ENCODE results near the gene TMEM205. TPM values are rescaled to one million over a fixed set of nuclear protein-coding genes. Genes with fewer than 3 reads are reported as not detected.

The TMEM205 gene
- total RNA-seq, 2 experiments from 2014 or later = 39.9 to 58.9 TPM

- Histone ChIP-seq H2AFZ (ENCODE audit: low read length) (no peak overlapping the region), H4K20me1 (ENCODE audit: insufficient read depth, low read length) (no peaks in the 10 kb centered on the region), H3K79me2 (ENCODE audit: insufficient read depth, low read depth, low read length) (no peaks in the 10 kb centered on the region), H3K4me1 (ENCODE audit: insufficient read depth, low read length, poor library complexity, severe bottlenecking) (no peaks in the 10 kb centered on the region), H3K4me3 (ENCODE audit: low read depth, low read length, poor library complexity, severe bottlenecking) (no peak overlapping the region), H3K36me3 (ENCODE audit: insufficient read depth, low read length) (no peaks in the 10 kb centered on the region), H3K9me3 (ENCODE audit: low read length) (no peaks in the 10 kb centered on the region), H3K9me2 (ENCODE audit: insufficient read depth, low read length) (no peaks in the 10 kb centered on the region), H3K4me2 (ENCODE audit: low read length) (no peak overlapping the region), H3K27ac (ENCODE audit: low read depth, low read length, poor library complexity, severe bottlenecking) (no peak overlapping the region)
- no TSS peak for BruUV-seq (replicated peaks)
- ChIA-PET CTCF (ENCODE audit: unreplicated experiment) (no interaction called here), POLR2A (interaction anchor here (0.7 kb wide), 1 partner anchor 42 kb away, joined by 5 read pairs; no protein-coding TSS in a partner anchor)
- no peak for DNase-seq (ENCODE audit: low spot score)
- no peak for TF ChIP-seq EZH2phosphoT487 (IDR thresholded peaks at IDR 0.05; ENCODE audit: borderline replicate concordance, low read depth, low read length)
- TF ChIP-seq CTCF (conservative IDR thresholded peaks at IDR 0.05; ENCODE audit: low read length) = no peak
- intact Hi-C loops (cut with micrococcal nuclease; ENCODE audit: unreplicated experiment) = no loop called here
Observed at GRCh38 chr19:11332822-11333221, 13.2 kb downstream of the TMEM205 start.

- TF ChIP-seq CTCF (conservative IDR thresholded peaks at IDR 0.05; ENCODE audit: low read length) (no peak), EZH2phosphoT487 (IDR thresholded peaks at IDR 0.05; ENCODE audit: borderline replicate concordance, low read depth, low read length) (no peak)
- no peaks in the 10 kb centered on the region for H3K9me2 ChIP-seq (ENCODE audit: insufficient read depth, low read length)
- no peaks in the 10 kb centered on the region for H4K20me1 ChIP-seq (ENCODE audit: insufficient read depth, low read length)
- intact Hi-C loops (cut with micrococcal nuclease; ENCODE audit: unreplicated experiment) = no loop called here
- H3K27ac ChIP-seq (ENCODE audit: low read depth, low read length, poor library complexity, severe bottlenecking) = no peak overlapping the region
- H3K9me3 ChIP-seq (ENCODE audit: low read length) = no peaks in the 10 kb centered on the region
- H3K4me2 ChIP-seq (ENCODE audit: low read length) = no peak overlapping the region
- no TSS peak for BruUV-seq (replicated peaks)
- no peaks in the 10 kb centered on the region for H3K36me3 ChIP-seq (ENCODE audit: insufficient read depth, low read length)
- no peaks in the 10 kb centered on the region for H3K79me2 ChIP-seq (ENCODE audit: insufficient read depth, low read depth, low read length)
- ChIA-PET POLR2A (no interaction called here), CTCF (ENCODE audit: unreplicated experiment) (no interaction called here)
- no peak for DNase-seq (ENCODE audit: low spot score)
- no peak overlapping the region for H3K4me3 ChIP-seq (ENCODE audit: low read depth, low read length, poor library complexity, severe bottlenecking)
- H3K4me1 ChIP-seq (ENCODE audit: insufficient read depth, low read length, poor library complexity, severe bottlenecking) = no peaks in the 10 kb centered on the region
- H2AFZ ChIP-seq (ENCODE audit: low read length) = no peak overlapping the region
Observed at GRCh38 chr19:11331502-11331901, 14.6 kb downstream of the TMEM205 start.

GRCh38 chr19:11330127-11330526 is 15.9 kb downstream of the TMEM205 start:
- intact Hi-C loops (cut with micrococcal nuclease; ENCODE audit: unreplicated experiment) = no loop called here
- no TSS peak for BruUV-seq (replicated peaks)

More at GRCh38 chr19:11330127-11330526, 15.9 kb downstream of the TMEM205 start:
- H2AFZ ChIP-seq (ENCODE audit: low read length) = no peak overlapping the region
- no peaks in the 10 kb centered on the region for H3K9me2 ChIP-seq (ENCODE audit: insufficient read depth, low read length)
- no peaks in the 10 kb centered on the region for H3K9me3 ChIP-seq (ENCODE audit: low read length)
- H3K79me2 ChIP-seq (ENCODE audit: insufficient read depth, low read depth, low read length) = no peaks in the 10 kb centered on the region
- ChIA-PET CTCF (ENCODE audit: unreplicated experiment) (no interaction called here), POLR2A (no interaction called here)
- H3K4me3 ChIP-seq (ENCODE audit: low read depth, low read length, poor library complexity, severe bottlenecking) = no peak overlapping the region
- TF ChIP-seq EZH2phosphoT487 (IDR thresholded peaks at IDR 0.05; ENCODE audit: borderline replicate concordance, low read depth, low read length) = no peak
- TF ChIP-seq CTCF (conservative IDR thresholded peaks at IDR 0.05; ENCODE audit: low read length) = no peak
- no peak overlapping the region for H3K4me2 ChIP-seq (ENCODE audit: low read length)
- DNase-seq (ENCODE audit: low spot score) = no peak
- H3K36me3 ChIP-seq (ENCODE audit: insufficient read depth, low read length) = no peaks in the 10 kb centered on the region
- no peaks in the 10 kb centered on the region for H3K4me1 ChIP-seq (ENCODE audit: insufficient read depth, low read length, poor library complexity, severe bottlenecking)
- H3K27ac ChIP-seq (ENCODE audit: low read depth, low read length, poor library complexity, severe bottlenecking) = no peak overlapping the region
- H4K20me1 ChIP-seq (ENCODE audit: insufficient read depth, low read length) = no peaks in the 10 kb centered on the region
